Left ventricle myocardium inferior (tissue), 1 donor: ENCODE results near the gene CD151. TPM values are rescaled to one million over a fixed set of nuclear protein-coding genes. Genes with fewer than 3 reads are reported as not detected.

Experiments
- DNase-seq: peaks from one replicate; pipeline ENCODE4 v3.0.0-alpha.2; 2020
- H3K27ac ChIP-seq: fragments of 200-600 bp; replicated peaks from 2 replicates; pipeline ENCODE4 v1.8.0; 2021
- H3K27me3 ChIP-seq: fragments of 200-600 bp; 2 replicates; pipeline ENCODE4 v1.8.0; 2021; ENCODE audit warnings: low read depth
- H3K36me3 ChIP-seq: fragments of 200-600 bp; 2 replicates; pipeline ENCODE4 v1.8.0; 2021
- H3K4me1 ChIP-seq: fragments of 200-600 bp; 2 replicates; pipeline ENCODE4 v1.8.0; 2021
- H3K4me3 ChIP-seq: fragments of 200-600 bp; 2 replicates; pipeline ENCODE4 v1.8.0; 2021; ENCODE audit warnings: mild to moderate bottlenecking, moderate library complexity
- H3K9me3 ChIP-seq: fragments of 200-600 bp; replicated peaks from 2 replicates; pipeline ENCODE4 v1.8.0; 2021
- CTCF ChIP-seq: fragments of 200-600 bp; IDR thresholded peaks from 2 replicates; pipeline ENCODE4 v1.8.0; 2021; ENCODE audit warnings: antibody characterized with exemption, mild to moderate bottlenecking, borderline replicate concordance
- intact Hi-C: fragments of 100-400 bp; cut with micrococcal nuclease; formaldehyde crosslinking; loops from one replicate; pipeline ENCODE4 v1.11.0; 2022
- total RNA-seq: library from RNA; stranded (reverse); fragmentation: NEBNext Ultra II Directional; extraction: Animal tissue kit (Norgen Biotek cat#: 25700); gene quantifications from one replicate; pipeline ENCODE4 v1.2.1, GENCODE V29; 2021
- donor health status: DM: no; HTN: yes; CAD: no; lungs with severe emphysema.

Gene CD151
- total RNA-seq, 1 donor from 2014 or later: 408 TPM

- H3K4me1 ChIP-seq: peaks cover 87% of the 10 kb centered on the region
- no peak for DNase-seq
- intact Hi-C loops: no loop called here
- TF ChIP-seq CTCF: no peak
- H3K9me3 ChIP-seq: no peaks in the 10 kb centered on the region
- H3K27me3 ChIP-seq: no peaks in the 10 kb centered on the region
- peak within 1 kb of the TSS; percentile 92 for H3K27ac ChIP-seq
- peak within 1 kb of the TSS; percentile 73 for H3K4me3 ChIP-seq
- peaks cover 31% of the 10 kb centered on the region for H3K36me3 ChIP-seq
Observed at GRCh38 chr11:827897-828192, 4.9 kb upstream of the CD151 start, which contains the start of gene CRACR2B. CRACR2B (plus strand) TSS chr11:827919; CDS start chr11:828608, 689 bp downstream.

- H3K9me3 ChIP-seq: no peaks in the 10 kb centered on the region
- intact Hi-C loops: no loop called here
- H3K4me1 ChIP-seq: peaks cover 86% of the 10 kb centered on the region
- no peaks in the 10 kb centered on the region for H3K27me3 ChIP-seq
- H3K4me3 ChIP-seq: peak overlapping the region; percentile 73
- peak overlapping the region; percentile 92 for H3K27ac ChIP-seq
- peaks cover 24% of the 10 kb centered on the region for H3K36me3 ChIP-seq
- DNase-seq: no peak
- TF ChIP-seq CTCF: no peak
Observed at GRCh38 chr11:828506-829175, 4.1 kb upstream of the CD151 start.

GRCh38 chr11:829176-829846 lies 3.4 kb upstream of the CD151 start:
- peak; percentile 56 for DNase-seq
- TF ChIP-seq CTCF: no peak
- intact Hi-C loops: no loop called here
- H3K4me1 ChIP-seq: peaks cover 89% of the 10 kb centered on the region
- H3K36me3 ChIP-seq: peaks cover 17% of the 10 kb centered on the region
- no peaks in the 10 kb centered on the region for H3K9me3 ChIP-seq
- H3K4me3 ChIP-seq: peak overlapping the region; percentile 73
- peak overlapping the region; percentile 92 for H3K27ac ChIP-seq
- no peaks in the 10 kb centered on the region for H3K27me3 ChIP-seq

GRCh38 chr11:829847-830294 lies 2.9 kb upstream of the CD151 start:
- Histone ChIP-seq H3K27ac (peak overlapping the region; percentile 92), H3K4me3 (peak overlapping the region; percentile 73), H3K27me3 (no peaks in the 10 kb centered on the region)

More at GRCh38 chr11:829847-830294, 2.9 kb upstream of the CD151 start:
- Histone ChIP-seq H3K4me1 (peaks cover 92% of the 10 kb centered on the region), H3K9me3 (no peaks in the 10 kb centered on the region), H3K36me3 (peaks cover 11% of the 10 kb centered on the region)
- no peak for DNase-seq
- no peak for TF ChIP-seq CTCF
- intact Hi-C loops: no loop called here
